Cerebellar cortex (tissue), 1 donor: Measurements from ENCODE around the gene CSMD2.
"Not testable (repeated sequence)": the region's sequence is repeated elsewhere in the genome, so short reads cannot be mapped to it uniquely, and the experiment has no call there.

Experiments used
- DNase-seq: peaks from one replicate; pipeline ENCODE4 v3.0.0-alpha.2; 2015; ENCODE audit warnings: low spot score

The CSMD2 gene

DNA sequence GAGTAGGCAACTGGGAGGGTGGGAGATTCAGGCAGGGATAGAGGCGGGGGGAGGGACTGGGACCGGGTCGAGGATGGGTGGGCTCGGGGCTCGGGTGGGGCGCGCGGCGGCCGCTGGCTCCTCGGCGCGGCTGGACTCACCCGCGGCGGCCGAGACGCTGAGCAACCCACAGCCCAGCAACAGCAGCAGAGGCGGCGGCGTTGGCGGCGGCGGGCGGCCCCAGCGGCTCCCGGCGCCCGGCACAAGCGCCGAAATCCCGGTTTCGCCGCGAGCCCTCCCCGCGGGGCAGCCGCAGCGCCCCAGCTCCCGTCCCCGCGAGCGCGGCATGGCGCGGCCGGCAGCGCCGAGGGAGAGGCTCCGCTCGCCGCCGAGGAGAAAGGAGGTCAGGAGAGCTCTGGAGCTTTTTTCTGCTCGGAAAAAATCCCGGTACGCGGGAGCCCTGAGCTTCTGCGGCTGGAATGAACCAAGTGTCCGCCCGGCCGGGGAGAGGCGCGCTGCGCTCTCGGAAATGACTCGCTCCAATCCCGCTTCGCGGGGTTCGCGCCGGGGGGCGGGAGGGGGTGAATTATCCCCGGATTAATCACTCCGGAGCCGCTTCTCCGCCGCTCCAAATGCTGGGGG, at the start of gene CSMD2:
Gene CSMD2 (minus strand): TSS at position 460 of the 621 bp plus-strand sequence. CDS start 133 bp downstream, at position 327.
- peak; percentile 67 for DNase-seq

GRCh38 chr1:34213956-34214355, 48.9 kb upstream of the CSMD2 start:
- no peak for DNase-seq

GRCh38 chr1:34212673-34213072, 47.6 kb upstream of the CSMD2 start:
- DNase-seq: no peak

DNA sequence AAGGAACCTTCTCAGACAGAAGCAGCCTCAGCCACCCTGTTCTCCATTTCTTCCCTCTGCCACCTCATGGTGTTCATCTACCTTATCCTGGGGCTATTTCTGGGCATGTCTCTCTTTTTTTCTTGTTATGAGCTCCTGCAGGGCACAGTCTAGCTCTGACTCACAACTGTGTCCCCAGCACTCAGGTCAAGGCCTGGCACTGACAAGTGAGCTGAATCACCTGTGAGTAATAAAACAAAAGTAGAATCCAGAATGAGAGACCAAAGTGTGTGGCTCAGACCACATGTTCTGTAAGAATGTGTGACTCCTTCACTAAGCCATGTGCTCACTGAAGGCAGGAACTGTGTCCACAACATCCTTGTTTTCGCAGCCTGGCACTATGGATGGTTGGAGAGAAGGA, 34.9 kb upstream of the CSMD2 start:
- DNase-seq: no peak

DNA sequence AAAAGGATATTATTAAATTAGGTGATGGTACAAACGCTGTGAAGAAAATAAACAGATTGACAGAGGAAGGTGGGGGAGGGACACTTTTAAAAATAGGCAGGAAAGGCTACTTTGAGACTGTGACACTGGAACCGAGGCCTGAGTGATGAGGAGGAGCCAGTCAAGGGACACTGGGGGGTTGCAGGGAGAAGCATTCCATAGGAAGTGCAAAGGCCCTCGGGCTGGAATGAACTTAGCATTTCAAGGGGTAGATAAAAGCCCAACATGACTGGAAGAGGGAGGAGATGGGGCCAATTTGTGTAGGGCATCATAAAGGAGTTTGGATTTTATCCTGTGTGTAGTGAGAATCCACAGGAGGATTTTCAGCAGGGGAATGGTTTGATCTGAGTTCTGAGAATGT, 27.6 kb upstream of the CSMD2 start:
- DNase-seq: no peak

GRCh38 chr1:34190692-34191091, 25.7 kb upstream of the CSMD2 start:
- DNase-seq: no peak

GRCh38 chr1:34188985-34189384, 24.0 kb upstream of the CSMD2 start:
- DNase-seq: no peak

GRCh38 chr1:34188418-34188817, 23.4 kb upstream of the CSMD2 start:
- DNase-seq: no peak

DNA sequence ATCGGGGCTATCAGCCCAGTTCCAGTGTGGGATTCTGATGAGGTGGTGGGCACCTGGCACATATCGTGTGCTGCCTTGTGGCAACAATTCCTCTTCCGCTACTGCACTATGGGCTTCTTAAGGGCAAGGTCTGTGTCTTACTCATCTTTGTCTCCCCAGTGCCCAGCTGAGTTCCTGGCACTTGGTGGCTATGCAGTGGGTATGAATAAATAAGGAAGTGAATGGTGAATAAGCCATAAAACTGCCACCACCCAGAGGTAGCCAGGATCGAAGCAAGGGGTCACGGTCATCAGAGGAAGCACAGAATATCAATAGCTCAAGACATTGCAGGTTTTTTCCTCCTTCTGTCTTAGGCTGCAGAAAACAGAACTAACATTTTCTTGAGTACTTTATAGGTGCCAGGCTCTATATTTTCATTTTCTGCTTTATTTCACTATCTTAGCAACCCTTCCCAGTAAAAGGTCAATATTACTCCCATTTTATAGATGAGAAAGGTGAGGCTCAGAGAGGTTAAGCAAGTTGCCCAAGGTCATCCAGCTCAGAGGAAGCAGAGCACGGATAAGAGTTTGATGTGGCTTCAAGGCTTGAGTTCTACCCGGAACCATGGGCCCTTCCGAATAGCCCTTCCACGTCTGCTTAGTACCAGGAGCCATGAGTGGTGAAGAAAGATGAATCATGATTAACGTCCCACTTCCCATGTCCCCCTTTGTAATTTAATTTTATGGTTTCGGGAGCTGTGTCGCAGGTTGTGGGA, 21.9 kb upstream of the CSMD2 start:
- no peak for DNase-seq

- DNase-seq: not testable (repeated sequence)
Measured at GRCh38 chr1:34183381-34183780, 18.4 kb upstream of the CSMD2 start.

- DNase-seq: no peak
Measured at GRCh38 chr1:34178072-34178471, 13.0 kb upstream of the CSMD2 start.

DNA sequence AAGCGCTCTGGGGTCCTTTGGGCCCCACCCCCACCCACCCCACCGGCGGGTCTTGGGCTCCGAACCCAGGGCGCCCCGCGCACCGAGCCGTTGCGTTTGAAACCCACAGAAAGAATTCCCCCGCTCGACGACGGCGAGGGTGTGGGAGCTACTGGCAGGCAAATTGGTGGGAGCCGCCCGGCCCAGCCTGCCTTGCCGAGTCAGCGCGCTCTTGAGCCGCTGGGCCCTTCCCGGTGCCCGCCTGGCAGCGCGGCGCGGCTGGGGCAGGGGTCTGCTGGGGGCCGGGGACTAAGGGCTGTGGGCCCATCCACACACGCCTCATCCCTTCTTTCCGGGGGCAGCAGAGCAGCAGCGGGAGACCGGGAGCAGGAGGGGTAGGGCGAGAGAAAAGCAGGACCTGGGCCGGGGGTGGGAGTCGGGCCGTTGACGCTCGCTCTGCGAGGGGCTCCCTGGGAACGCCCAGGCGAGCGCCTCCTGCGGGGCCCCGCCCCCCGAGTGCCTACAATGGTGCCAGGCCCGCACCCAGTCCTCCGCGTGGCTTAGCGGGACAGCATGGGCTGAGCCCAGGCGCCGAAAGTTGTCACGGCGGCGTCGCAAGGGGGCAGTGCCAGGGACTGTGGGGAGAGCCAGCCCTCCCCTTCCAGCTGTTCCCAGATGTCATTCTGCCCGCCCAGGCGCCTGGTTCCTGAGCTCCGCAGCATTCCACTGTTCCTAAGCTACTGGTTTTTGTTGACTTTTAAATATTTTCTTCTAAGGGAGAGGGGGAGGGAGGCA, 12.0 kb upstream of the CSMD2 start, which contains the start of gene C1orf94:
Gene C1orf94 (plus strand): TSS at position 78 of the 774 bp plus-strand sequence. CDS start 883 bp downstream, outside the sequence.
- DNase-seq: no peak

GRCh38 chr1:34175744-34176143, 10.7 kb upstream of the CSMD2 start:
- no peak for DNase-seq

- no peak for DNase-seq
Measured at GRCh38 chr1:34167389-34167788, 2.4 kb upstream of the CSMD2 start.

- no peak for DNase-seq
Measured at GRCh38 chr1:34166625-34167361, 1.8 kb upstream of the CSMD2 start.

DNA sequence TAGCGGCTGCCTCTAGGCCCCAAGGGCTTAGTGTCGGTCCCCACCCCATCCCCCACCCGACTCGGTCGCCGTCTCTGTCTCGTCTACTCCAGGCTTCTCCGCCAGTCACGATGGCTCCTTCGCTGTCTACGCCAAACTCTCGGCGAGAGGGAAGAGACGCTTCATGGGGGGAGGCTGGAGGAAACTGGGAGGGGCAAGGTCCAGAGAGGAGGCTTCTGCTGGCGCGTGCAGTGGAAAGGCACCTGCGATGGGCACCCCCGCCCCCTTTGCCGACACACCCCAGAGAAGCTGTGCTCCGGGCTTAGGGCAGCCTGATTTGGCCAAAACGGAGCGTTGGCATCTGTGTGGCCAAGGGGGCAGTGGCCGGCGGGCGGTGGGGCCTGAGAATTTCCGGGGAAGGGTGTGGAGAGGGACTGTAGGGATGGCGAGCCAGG, 1.2 kb upstream of the CSMD2 start:
- DNase-seq: no peak

GRCh38 chr1:34165422-34165921, 442 bp upstream of the CSMD2 start:
- DNase-seq: peak; percentile 18

- DNase-seq: no peak
Measured at GRCh38 chr1:34163792-34164731, 968 bp downstream of the CSMD2 start.

DNA sequence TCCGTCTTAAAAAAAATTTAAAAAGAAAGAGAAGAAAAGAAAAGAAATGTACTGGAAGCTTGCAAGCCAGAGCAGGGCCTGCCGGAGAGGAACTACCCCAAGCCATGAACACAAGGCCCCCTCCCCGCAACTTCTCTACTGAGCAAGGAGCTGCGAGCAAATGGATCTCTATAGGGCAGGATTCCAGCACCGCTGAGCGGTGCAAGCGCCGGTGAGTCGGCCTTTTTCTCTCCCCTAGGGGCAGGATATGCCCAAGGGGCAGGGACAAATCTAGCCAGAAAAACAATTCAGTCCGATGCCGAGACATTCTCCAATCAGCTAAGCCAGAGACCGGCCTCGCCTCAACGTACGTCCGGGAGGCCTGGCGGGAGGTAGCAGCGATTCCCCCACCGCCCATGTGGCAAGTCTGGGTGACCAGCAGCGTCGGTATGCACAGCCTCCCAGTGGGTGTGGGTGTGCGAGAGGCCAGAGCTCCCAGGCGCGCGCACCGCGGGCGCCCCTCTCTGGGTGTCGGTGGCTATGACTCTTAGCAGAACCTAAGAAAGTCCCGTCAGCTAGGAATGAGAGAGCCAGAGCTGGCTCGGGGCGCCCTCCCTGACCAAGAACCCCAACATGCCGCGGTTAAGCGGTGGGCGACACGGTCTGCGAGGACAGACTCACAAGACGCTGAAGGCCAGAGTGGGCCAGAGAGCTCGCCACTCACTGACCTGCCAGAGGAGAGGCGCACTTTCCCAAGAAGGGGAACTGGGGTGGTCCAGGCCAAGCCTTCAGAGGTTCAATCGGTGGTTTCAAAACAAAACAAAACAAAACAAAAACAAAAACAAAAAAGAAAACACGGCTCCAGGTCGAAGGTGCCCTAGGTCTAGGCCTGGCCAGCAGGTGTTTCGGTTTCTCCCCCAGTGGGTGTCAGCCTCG, 1.9 kb downstream of the CSMD2 start:
- DNase-seq: peak; percentile 73

- DNase-seq: no peak
Measured at GRCh38 chr1:34156739-34157138, 8.3 kb downstream of the CSMD2 start.
